Endothelial cell of umbilical vein (primary cell): ENCODE results near the gene NTMT2. TPM values are rescaled to one million over a fixed set of nuclear protein-coding genes. Genes with fewer than 3 reads are reported as not detected.

ENCODE experiments used
- BruUV-seq: library from RNA; stranded (reverse); fragments of 400-500 nt; replicated peaks from 2 replicates; lab custom pipeline; 2021; lab: Mats Ljungman, UMichigan
- CTCF ChIA-PET: fragments of 300-600, 350-600 bp; sonication (Branson Sonifier 250); formaldehyde crosslinking; loops from one replicate; lab custom pipeline; 2021; ENCODE audit warnings: antibody characterized with exemption, inconsistent platforms; lab: Charles Lee
- POLR2A ChIA-PET: fragments of 300-600, 350-600 bp; sonication (Branson Sonifier 250); formaldehyde crosslinking; loops from one replicate; lab custom pipeline; 2021; ENCODE audit warnings: antibody characterized with exemption, inconsistent platforms; lab: Charles Lee
- DNase-seq: peaks from one replicate; pipeline ENCODE4 v3.0.0-alpha.2; 2011; ENCODE audit warnings: low read depth, low spot score
- FAIRE-seq: peaks from 2 replicates; lab custom pipeline; 2011; peaks lifted over from hg19 to GRCh38; lab: Jason Lieb, UNC
- H2AFZ ChIP-seq: 2 replicates; pipeline ENCODE4 v1.6.0; 2012; ENCODE audit warnings: low read depth, low read length, control low read depth, inconsistent platforms
- H3K27ac ChIP-seq: 2 replicates; pipeline ENCODE4 v1.5.1; 2011; ENCODE audit warnings: low read depth, mild to moderate bottlenecking, control low read depth, low read length, moderate library complexity; ENCODE audit not compliant: insufficient read depth
- H3K27me3 ChIP-seq, 2 experiments: 2 replicates each; pipeline versions ENCODE4 v1.6.0 to v1.6.1; 2011; ENCODE audit warnings: low read length in 2 of 2, mixed read lengths in 1 of 2; ENCODE audit not compliant: control insufficient read depth in 2 of 2, insufficient read depth in 2 of 2
- H3K36me3 ChIP-seq, 2 experiments: 2 replicates in 1 of 2; 3 replicates in 1 of 2; pipeline ENCODE4 v1.5.1; 2011; ENCODE audit warnings: low read length in 2 of 2, mild to moderate bottlenecking in 1 of 2, moderate library complexity in 1 of 2; ENCODE audit not compliant: control insufficient read depth in 2 of 2, insufficient read depth in 2 of 2; ENCODE audit errors: extremely low read depth in 1 of 2
- H3K4me1 ChIP-seq: 3 replicates; pipeline ENCODE4 v1.5.1; 2011; ENCODE audit warnings: mild to moderate bottlenecking, low read length; ENCODE audit not compliant: control insufficient read depth, insufficient read depth; ENCODE audit errors: extremely low read depth
- H3K4me2 ChIP-seq: 2 replicates; pipeline ENCODE4 v1.6.1; 2011; ENCODE audit warnings: low read length, control low read depth, mixed read lengths; ENCODE audit not compliant: insufficient read depth
- H3K4me3 ChIP-seq, 3 experiments: fragments of 200-600 bp in 1 of 3; sonication (generic), shearing (Covaris generic) in 1 of 3; replicated peaks in 1 of 3; 2 replicates each; pipeline ENCODE4 v1.5.1; 2011 to 2016; ENCODE audit warnings: control low read depth in 3 of 3, low read length in 3 of 3, mild to moderate bottlenecking in 2 of 3, inconsistent platforms in 1 of 3, low read depth in 1 of 3, moderate library complexity in 1 of 3; ENCODE audit not compliant: insufficient read depth in 1 of 3
- H3K79me2 ChIP-seq: 2 replicates; pipeline ENCODE4 v1.6.0; 2012; ENCODE audit warnings: low read length, inconsistent platforms; ENCODE audit not compliant: control insufficient read depth, insufficient read depth
- H3K9ac ChIP-seq: replicated peaks from 2 replicates; pipeline ENCODE3; 2011; ENCODE audit warnings: low read length, control low read depth; ENCODE audit not compliant: insufficient read depth; ENCODE audit errors: extremely low read depth
- H3K9me1 ChIP-seq: replicated peaks from 3 replicates; pipeline ENCODE4 v1.6.0; 2011; ENCODE audit warnings: mild to moderate bottlenecking, low read length; ENCODE audit not compliant: control insufficient read depth, insufficient read depth; ENCODE audit errors: extremely low read depth
- H3K9me3 ChIP-seq: replicated peaks from 2 replicates; pipeline ENCODE4 v1.5.1; 2012; ENCODE audit warnings: low read length, inconsistent platforms; ENCODE audit not compliant: control insufficient read depth, insufficient read depth
- H4K20me1 ChIP-seq: replicated peaks from 2 replicates; pipeline ENCODE3; 2011; ENCODE audit warnings: mild to moderate bottlenecking, low read length; ENCODE audit not compliant: control insufficient read depth, insufficient read depth; ENCODE audit errors: extremely low read depth
- EZH2 ChIP-seq: IDR thresholded peaks from 2 replicates; pipeline ENCODE4 v1.6.1; 2012; ENCODE audit warnings: borderline replicate concordance, low read depth, mild to moderate bottlenecking, moderate library complexity, low read length, inconsistent platforms; ENCODE audit not compliant: severe bottlenecking
- FOS ChIP-seq: IDR thresholded peaks from 2 replicates; pipeline ENCODE4 v1.6.1; 2011; ENCODE audit warnings: mild to moderate bottlenecking, low read length, moderate library complexity, borderline replicate concordance; ENCODE audit not compliant: insufficient read depth
- GATA2 ChIP-seq: IDR thresholded peaks from 2 replicates; pipeline ENCODE4 v1.7.0; 2011; ENCODE audit warnings: low read depth, mild to moderate bottlenecking, moderate library complexity, mixed read lengths, low read length; ENCODE audit not compliant: insufficient read length, insufficient read depth
- JUN ChIP-seq: IDR thresholded peaks from 2 replicates; pipeline ENCODE4 v1.6.1; 2011; ENCODE audit warnings: borderline replicate concordance, low read depth; ENCODE audit not compliant: insufficient read length, insufficient read depth
- MYC ChIP-seq: IDR thresholded peaks from one replicate; pipeline ENCODE4 v1.6.1; 2011; ENCODE audit warnings: mild to moderate bottlenecking, low read depth, low read length
- POLR2A ChIP-seq: IDR thresholded peaks from 2 replicates; pipeline ENCODE4 v1.6.1; 2012; ENCODE audit warnings: low read depth, mild to moderate bottlenecking, control low read depth, low read length
- POLR2AphosphoS5 ChIP-seq: IDR thresholded peaks from 2 replicates; pipeline ENCODE4 v1.6.1; 2012; ENCODE audit warnings: low read depth, mild to moderate bottlenecking, control low read depth, low read length, moderate library complexity; ENCODE audit not compliant: insufficient read depth
- dilution Hi-C: fragments of 300-500 bp; cut with MboI; formaldehyde crosslinking; loops from one replicate; pipeline ENCODE4 v1.15.0; 2019; ENCODE audit warnings: low sequenced_read_pairs; ENCODE audit not compliant: extremely low pct_ligation_motif_present
- intact Hi-C: fragments of 100-400 bp; cut with micrococcal nuclease; formaldehyde crosslinking; loops from one replicate; pipeline ENCODE4 v1.10.0; 2022
- polyA plus RNA-seq, 4 experiments: library from polyadenylated mRNA; depleted of rRNA in 3 of 4; stranded (reverse) in 3 of 4; unstranded in 1 of 4; fragments of >200 nt; gene quantifications; 2 replicates each; pipeline versions ENCODE4 v1.2.1 to v1.2.3, GENCODE V29; 2011 to 2012; ENCODE audit warnings: missing spikeins in 1 of 4
- total RNA-seq: library from RNA; stranded (reverse); gene quantifications from 2 replicates; pipeline ENCODE4 v1.2.3, GENCODE V29; 2021
- TF ChIP-seq, protein P1 (sequence below): IDR thresholded peaks from 2 replicates; pipeline ENCODE4 v1.6.1; 2011; ENCODE audit not compliant: insufficient read depth, insufficient read length
- TF ChIP-seq, protein P2 (sequence below), 2 donors: IDR thresholded peaks; 1 replicate in 1 of 2; 2 replicates in 1 of 2; pipeline ENCODE4 v1.5.1; 2011; ENCODE audit warnings: low read length in 2 of 2, mild to moderate bottlenecking in 2 of 2, moderate library complexity in 2 of 2, control low read depth in 1 of 2, inconsistent platforms in 1 of 2, low read depth in 1 of 2; ENCODE audit not compliant: insufficient read depth in 1 of 2; ENCODE audit errors: extremely low read depth in 1 of 2

NTMT2 gene
- total and polyA plus RNA-seq, 2 donors (not counting 3 experiments of a cell fraction or from before 2014, with no cell fraction given): not detected

DNA sequence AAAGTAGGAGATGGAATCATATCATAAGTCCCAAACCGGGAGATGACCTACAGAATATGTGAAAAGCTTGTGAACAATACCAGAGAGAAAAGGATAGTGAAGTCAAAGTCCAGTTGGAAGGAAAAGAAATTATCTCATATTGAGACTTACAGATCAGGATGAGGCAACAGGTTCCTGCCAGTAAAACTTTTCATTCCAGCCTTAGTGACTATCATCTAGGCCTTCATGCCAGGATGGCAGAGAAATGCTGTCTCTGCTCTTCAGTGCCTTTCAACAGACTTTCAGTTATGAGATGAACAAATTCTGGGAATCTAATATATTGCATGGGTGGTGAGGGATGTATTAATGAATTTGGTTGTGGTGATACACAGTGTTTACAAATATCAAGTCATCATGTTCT, 52.3 kb downstream of the NTMT2 start:
- ChIA-PET CTCF (no interaction called here), POLR2A (no interaction called here)

DNA sequence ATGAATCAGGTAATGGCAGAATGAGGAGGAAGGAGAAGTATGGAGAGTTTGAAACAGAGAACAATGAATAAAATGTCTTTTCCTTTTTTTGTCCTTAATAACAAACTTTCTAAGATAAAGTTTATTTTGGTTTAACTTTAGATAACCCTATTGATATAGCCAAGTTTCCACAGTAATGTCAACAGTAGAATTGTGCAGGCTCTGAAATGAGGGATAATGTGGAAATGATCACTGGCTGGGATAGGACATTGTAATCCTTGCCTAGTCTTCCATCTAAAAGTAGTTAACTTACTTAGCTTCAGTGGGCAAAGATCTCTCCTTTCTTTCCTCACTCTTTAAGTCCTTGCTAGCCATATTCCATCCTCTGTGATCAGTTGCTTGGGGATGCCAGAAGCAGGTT, 52.8 kb downstream of the NTMT2 start:
- Histone ChIP-seq H3K4me1 (no peaks in the 10 kb centered on the region), H3K9ac (no peak overlapping the region), H3K4me2 (no peak overlapping the region), H3K27ac (no peak overlapping the region), H3K4me3 (no peak overlapping the region), H3K9me1 (no peaks in the 10 kb centered on the region), H3K9me3 (no peaks in the 10 kb centered on the region), H4K20me1 (no peaks in the 10 kb centered on the region), H2AFZ (no peak overlapping the region), H3K36me3 (no peaks in the 10 kb centered on the region), H3K27me3 (no peaks in the 10 kb centered on the region), H3K79me2 (no peaks in the 10 kb centered on the region)
- BruUV-seq: no TSS peak
- ChIA-PET POLR2A (no interaction called here), CTCF (no interaction called here)
- intact Hi-C loops: no loop called here
- FAIRE-seq (no peak), DNase-seq (no peak)
- dilution Hi-C loops: no loop called here
- no peak for TF ChIP-seq JUN
- TF ChIP-seq FOS: no peak
- no peak for TF ChIP-seq POLR2AphosphoS5
- no peak for TF ChIP-seq EZH2
- TF ChIP-seq, protein P1, sequence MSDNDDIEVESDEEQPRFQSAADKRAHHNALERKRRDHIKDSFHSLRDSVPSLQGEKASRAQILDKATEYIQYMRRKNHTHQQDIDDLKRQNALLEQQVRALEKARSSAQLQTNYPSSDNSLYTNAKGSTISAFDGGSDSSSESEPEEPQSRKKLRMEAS: no peak
- no peak for TF ChIP-seq MYC
- TF ChIP-seq, protein P2, sequence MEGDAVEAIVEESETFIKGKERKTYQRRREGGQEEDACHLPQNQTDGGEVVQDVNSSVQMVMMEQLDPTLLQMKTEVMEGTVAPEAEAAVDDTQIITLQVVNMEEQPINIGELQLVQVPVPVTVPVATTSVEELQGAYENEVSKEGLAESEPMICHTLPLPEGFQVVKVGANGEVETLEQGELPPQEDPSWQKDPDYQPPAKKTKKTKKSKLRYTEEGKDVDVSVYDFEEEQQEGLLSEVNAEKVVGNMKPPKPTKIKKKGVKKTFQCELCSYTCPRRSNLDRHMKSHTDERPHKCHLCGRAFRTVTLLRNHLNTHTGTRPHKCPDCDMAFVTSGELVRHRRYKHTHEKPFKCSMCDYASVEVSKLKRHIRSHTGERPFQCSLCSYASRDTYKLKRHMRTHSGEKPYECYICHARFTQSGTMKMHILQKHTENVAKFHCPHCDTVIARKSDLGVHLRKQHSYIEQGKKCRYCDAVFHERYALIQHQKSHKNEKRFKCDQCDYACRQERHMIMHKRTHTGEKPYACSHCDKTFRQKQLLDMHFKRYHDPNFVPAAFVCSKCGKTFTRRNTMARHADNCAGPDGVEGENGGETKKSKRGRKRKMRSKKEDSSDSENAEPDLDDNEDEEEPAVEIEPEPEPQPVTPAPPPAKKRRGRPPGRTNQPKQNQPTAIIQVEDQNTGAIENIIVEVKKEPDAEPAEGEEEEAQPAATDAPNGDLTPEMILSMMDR (IDR thresholded peaks at IDR 0.05; ENCODE audit: extremely low read depth in 1 of 2, insufficient read depth in 1 of 2, low read depth in 1 of 2, low read length in 2 of 2): no peak

More for the DNA sequence above, 52.3 kb downstream of the NTMT2 start:
- DNase-seq (no peak), FAIRE-seq (no peak)
- BruUV-seq: no TSS peak
- H3K36me3 ChIP-seq: no peaks in the 10 kb centered on the region
- no peaks in the 10 kb centered on the region for H3K9me3 ChIP-seq
- H2AFZ ChIP-seq: no peak overlapping the region
- no peak for TF ChIP-seq JUN
- TF ChIP-seq, protein P2 (IDR thresholded peaks at IDR 0.05; ENCODE audit: extremely low read depth in 1 of 2, insufficient read depth in 1 of 2, low read depth in 1 of 2, low read length in 2 of 2): no peak
- no peak for TF ChIP-seq POLR2AphosphoS5
- no peak for TF ChIP-seq POLR2A
- TF ChIP-seq EZH2: no peak
- no peak for TF ChIP-seq MYC
- TF ChIP-seq GATA2: no peak
- dilution Hi-C loops (no loop called here), intact Hi-C loops (no loop called here)
- H3K79me2 ChIP-seq: no peaks in the 10 kb centered on the region
- H3K27me3 ChIP-seq: no peaks in the 10 kb centered on the region
- no peak overlapping the region for H3K4me2 ChIP-seq
- H3K4me1 ChIP-seq: no peaks in the 10 kb centered on the region
- H3K4me3 ChIP-seq: no peak overlapping the region
- H3K27ac ChIP-seq: no peak overlapping the region
- H3K9ac ChIP-seq: no peak overlapping the region
- no peaks in the 10 kb centered on the region for H4K20me1 ChIP-seq
- H3K9me1 ChIP-seq: no peaks in the 10 kb centered on the region
